HG02678 (cell line): ENCODE data around the gene DDX24.
"Not testable (repeated sequence)": the region's sequence is repeated elsewhere in the genome, so short reads cannot be mapped to it uniquely, and the experiment has no call there.

Source experiments
- ATAC-seq: cut with Tn5 transposase; IDR thresholded peaks from one replicate; pipeline ENCODE4 v1.9.1; 2021; ENCODE audit warnings: mild to moderate bottlenecking, moderate library complexity; ENCODE audit not compliant: unreplicated experiment

Gene DDX24

GRCh38 chr14:94087891-94088290, 6.9 kb upstream of the DDX24 start:
- ATAC-seq = no peak

DNA sequence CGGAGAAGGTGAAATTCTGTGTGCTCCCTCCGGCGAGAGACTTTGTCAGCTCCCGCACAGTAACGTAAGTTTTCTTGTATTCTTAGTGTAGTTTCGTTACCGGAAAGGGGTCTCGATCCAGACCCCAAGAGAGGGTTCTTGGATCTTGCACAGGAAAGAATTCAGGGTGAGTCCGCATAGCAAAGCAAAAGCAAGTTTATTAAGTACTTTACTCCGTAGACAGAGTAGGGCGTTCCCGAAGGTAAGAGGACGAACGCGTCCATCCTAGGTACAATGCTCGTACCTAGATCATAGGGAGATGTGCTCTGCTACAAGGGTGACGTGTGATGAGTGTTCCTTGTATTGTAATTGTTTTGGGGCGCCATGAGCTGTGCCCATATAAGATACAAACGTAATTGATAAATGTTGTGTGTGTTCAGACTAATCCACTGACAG, 401 bp upstream of the DDX24 start:
- ATAC-seq = peak; percentile 26

GRCh38 chr14:94079891-94080620, 946 bp downstream of the DDX24 start:
- ATAC-seq = no peak

- ATAC-seq = no peak
Observed at GRCh38 chr14:94077823-94078222, 3.2 kb downstream of the DDX24 start.

DNA sequence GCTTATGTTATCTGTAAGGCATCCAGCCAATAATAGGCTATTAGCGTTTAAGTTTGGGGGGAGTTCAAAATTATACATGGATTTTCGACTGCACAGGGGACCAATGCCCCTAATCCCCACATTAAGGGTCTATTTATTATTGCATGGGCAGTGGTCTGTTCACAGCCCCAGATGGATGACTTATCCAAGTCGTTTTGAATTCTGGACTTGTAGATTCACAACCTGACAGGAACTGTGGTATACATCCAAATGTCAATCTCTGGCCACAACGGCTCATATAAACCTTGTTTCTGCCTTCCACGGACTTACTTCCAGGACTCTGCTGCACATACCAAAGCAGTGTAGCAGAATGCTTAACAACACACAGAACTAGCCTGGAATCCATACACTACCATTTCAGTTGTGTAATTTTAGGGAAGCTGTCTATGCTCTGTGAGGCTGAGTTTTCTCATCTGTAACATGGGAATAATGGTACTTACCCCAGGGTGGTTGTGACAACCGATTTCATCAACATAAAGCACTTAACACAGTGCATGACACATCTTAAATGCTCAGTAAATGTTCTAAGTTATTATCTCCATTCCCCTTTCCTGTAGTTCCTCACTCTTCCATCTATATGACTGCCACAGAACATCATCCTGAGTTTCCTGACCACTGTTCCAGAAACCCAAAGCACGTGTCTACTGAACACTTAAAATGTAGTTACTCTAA, 3.7 kb downstream of the DDX24 start:
- ATAC-seq = no peak

DNA sequence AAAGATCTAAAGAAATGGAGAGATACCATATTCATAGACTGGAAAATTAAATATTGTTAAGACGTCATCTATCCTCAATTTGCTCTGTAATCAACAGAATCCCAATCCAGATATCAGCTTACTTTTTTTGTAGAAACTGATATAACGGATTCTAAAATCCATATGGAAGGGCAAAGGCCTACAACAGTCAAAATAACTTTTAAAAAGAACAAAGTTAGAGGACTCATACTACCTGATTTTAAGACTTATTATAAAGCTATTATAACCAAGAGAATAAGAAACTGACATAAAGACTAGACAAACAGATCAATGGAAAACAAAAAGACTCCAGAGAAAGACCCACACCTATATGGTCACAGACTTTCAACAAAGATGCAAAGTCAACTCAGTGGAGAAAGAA, 6.0 kb downstream of the DDX24 start:
- ATAC-seq = no peak

DNA sequence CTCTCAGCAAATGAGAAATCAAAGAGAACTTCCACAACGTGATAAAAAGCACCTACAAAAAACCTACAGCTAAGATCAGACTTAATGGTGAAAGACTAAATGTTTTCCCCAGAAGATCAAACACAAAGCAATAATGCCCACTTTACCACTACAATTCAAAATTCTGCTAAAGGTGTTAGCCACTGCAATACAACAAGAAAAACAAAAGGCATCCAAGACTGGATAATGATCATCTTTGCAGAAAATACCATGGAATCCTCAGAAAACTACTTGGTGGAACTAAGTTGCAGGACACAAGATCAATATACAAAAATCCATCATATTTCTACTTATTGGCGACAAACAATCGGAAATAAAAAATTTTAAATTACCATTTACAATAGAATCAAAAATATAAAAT, 6.5 kb downstream of the DDX24 start:
- ATAC-seq = no peak

DNA sequence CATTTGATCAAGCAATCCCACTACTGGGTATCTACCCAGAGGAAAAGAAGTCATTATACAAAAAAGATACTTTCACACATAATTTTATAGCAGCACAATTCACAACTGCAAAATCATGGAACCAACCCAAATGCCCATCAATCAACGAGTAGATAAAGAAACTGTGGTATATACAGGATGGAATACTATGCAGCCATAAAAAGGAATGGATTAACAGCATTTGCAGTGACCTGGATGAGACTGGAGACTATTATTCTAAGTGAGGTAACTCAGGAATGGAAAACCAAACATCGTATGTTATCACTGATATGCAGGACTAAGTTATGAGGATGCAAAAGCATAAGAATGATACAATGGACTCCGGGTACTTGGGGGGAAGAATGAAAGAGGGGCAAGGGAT, 8.9 kb downstream of the DDX24 start:
- ATAC-seq = not testable (repeated sequence)

GRCh38 chr14:94066089-94066676, 14.8 kb downstream of the DDX24 start:
- no peak for ATAC-seq

GRCh38 chr14:94062344-94062940, 18.6 kb downstream of the DDX24 start:
- ATAC-seq = no peak

DNA sequence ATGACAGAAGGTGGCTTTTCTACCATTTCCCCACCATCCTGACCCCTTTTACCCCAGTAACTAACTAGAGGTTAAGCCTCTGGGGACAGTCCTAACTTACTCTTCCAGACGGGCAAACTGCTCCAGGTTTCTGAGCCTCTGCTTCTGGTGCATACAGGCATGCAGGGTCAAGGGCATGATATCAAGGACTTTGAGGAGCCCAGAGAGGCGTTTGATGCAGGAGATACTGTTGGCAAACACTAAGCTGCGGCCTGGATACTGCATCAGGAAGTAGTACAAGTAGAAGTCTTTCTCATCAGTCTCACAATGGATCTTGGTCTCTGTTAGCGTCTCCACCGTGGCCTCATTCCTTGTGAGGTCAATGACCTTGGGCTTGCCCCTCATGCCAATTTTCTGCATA, 21.0 kb downstream of the DDX24 start:
- no peak for ATAC-seq

DNA sequence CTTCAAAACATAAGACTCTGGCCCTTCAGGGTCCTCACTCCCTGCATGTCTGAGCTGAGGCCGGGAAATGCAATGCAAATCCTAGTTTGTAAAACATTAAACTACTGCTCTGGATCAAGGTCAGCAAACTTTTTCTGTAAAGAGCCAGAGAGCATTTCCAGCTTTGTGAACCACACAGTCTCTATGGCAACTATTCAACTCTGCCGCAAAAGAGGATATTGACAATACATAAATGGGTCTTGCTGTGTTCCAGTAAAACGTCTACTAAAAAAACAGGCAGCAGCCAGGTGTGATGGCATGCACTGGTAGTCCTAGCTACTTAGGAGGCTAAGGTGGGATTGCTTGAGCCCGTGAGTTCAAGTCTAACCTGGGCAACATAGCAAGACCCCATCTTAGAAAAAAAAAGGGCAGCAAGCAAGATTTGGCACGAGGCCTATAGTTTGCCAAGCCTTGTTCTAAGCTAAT, 22.3 kb downstream of the DDX24 start:
- no peak for ATAC-seq

DNA sequence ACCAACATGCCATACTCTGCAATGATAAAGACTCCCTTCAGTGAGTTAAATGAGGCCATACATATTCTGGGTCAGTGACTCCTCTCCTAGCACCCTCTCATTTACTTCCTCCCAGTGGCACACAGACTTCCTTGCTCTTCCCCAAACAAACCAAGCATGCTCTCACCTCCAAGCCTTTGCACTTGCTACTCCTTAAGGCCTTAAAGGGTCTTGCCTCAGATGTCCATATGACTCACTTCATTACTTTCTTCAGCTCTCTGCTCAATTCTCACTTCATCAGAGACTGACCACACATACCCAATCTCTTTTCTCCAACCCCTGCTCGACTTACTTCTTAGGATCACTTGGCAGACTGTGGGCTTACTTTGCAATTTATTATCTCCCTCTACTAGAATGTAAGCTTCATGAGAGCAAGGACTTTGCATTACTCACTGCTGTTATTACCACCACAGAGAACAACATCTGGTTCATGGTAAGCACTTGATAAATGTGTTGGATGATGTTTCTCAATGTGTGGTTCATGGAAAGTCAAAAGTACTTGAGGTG, 22.8 kb downstream of the DDX24 start:
- ATAC-seq = no peak

DNA sequence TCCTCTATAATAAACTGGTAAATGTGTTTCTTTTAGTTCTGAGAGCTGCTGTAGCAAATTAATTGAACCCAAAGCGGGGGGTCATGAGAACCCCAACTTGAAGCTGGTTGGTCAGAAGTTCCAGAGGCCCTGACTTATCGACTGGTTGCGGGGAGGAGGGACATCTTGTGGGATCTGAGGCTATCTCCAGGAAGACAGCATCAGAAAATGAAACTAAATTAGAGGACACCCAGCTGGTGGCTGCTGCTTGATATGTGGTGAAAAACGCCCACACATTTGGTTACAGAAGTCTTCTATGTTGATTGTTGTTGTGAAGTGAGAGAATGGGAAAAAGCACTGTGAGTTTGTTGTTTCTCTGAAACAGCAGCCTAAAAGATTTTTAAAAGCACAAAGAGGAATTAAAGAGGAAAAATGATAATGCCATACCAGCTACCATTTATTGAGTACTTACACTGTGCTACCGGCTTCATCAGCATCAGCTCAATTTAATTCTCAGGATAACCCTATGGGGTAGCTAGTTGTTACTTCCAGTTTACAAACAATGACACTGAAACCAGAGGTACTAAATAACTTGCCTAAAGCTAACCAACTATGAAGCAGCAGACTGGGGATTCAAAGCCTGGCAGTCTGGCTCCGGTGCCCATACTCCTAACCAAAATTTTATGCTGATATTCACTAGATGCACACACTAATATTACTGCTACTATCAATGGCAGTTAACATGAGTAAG, 24.3 kb downstream of the DDX24 start:
- peak; percentile 81 for ATAC-seq

DNA sequence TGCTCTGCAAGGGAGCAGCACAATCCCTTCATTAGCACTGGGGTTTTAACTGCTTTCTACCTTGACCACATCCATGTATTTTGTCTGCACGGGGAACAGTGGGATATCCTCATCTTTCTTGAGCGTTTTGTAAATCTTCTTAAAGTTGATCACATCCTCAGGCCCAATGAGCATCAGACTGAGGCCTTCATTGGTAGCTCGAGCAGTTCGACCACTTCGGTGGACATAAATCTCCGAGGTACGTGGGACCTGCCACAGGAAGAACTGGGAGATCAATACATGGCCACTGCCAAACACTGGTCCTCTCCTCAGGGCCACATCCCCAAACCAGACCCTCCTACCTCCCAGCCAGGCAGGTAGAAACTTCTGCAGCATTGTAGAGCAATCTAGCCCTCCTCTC, 26.1 kb downstream of the DDX24 start:
- ATAC-seq = no peak

GRCh38 chr14:94054401-94054800, 26.6 kb downstream of the DDX24 start:
- ATAC-seq = no peak

DNA sequence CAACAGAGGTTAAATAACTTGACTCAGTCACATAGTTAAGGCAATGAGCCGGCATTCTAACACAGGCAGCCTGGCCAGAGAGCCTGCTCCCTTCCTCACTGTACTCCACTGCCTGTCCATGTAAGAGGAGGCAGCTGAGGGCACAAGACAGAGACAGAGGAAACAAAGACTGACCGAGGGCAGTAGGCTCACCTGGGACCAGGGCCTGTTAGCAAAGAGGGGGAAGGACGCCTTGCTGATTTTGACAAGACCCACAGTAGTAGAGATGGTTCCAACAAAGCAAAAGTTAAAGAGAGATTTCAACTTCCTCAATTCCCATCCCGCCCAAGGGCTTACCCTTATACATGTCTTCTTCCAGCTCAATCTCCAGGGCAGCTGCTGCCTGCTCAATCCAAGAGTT, 28.3 kb downstream of the DDX24 start:
- ATAC-seq = no peak

DNA sequence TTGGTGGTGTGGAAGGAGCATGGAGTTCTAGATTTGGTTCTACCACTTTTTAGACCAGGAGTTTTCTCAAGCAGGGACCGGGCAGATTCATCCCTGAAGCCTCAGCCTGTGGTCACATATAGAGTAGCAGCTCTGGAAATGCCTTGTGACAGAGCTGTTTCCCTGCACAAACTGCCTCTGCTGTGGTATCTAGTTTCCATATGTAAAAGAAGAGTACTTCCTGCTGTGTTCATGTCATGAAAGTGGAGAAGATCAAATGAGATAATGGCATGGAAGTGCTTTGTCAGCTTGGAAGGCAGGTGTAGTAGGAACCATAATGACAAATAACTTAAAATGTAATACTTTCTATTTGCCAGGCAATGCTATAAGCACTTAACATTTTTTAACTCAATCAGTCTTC, 28.8 kb downstream of the DDX24 start:
- ATAC-seq = no peak

GRCh38 chr14:94051779-94052178, 29.2 kb downstream of the DDX24 start:
- ATAC-seq = no peak

DNA sequence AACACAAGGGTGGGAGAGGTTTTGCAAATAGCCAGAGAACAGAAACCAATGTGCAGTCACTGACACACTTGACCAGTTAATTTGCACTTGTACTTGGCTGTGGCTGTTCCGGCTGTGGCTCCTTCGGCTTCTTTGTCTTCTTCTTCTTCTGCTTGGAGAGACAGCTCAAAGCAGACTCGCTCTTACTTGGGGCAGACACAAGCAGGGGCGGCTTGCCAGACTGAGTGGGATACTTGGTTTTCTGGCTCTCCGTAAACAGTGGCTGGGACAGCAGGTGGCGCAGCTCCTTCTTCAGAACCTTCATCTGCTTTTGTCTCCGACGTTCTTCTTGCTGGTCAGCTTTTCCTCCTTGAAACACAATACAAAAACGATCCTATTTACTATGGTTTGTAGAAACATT, 29.9 kb downstream of the DDX24 start:
- no peak for ATAC-seq
